Heart left ventricle (tissue), 16 donors: ENCODE measurements around the gene SNX25. TPM values are rescaled to one million over a fixed set of nuclear protein-coding genes. Genes with fewer than 3 reads are reported as not detected.
A peak's percentile ranks its signal among the peaks of the same experiment; 100 is the strongest.

Experiments
- ATAC-seq, 4 donors: fragments of 200-7000 bp; cut with Tn5 transposase; one replicate each; pipeline ENCODE4 v1.9.1; 2020 to 2022; ENCODE audit warnings: moderate library complexity in 4 of 4, mild to moderate bottlenecking in 3 of 4, moderate number of reproducible peaks in 1 of 4
- DNase-seq, 5 donors: peaks; one replicate each; pipeline ENCODE4 v3.0.0-alpha.2; 2020
- H3K27ac ChIP-seq, 12 donors: fragments of 200-600 bp; sonication (generic) in 4 of 12; one replicate each; pipeline versions ENCODE4 v1.5.0 to v1.8.0; 2016 to 2022; ENCODE audit warnings: mild to moderate bottlenecking in 2 of 12
- H3K27me3 ChIP-seq, 9 donors: fragments of 200-600 bp; sonication (generic) in 2 of 9; one replicate each; pipeline versions ENCODE4 v1.5.1 to v1.8.0; 2016 to 2022; ENCODE audit warnings: mild to moderate bottlenecking in 3 of 9
- H3K36me3 ChIP-seq, 9 donors: fragments of 200-600 bp; sonication (generic) in 2 of 9; one replicate each; pipeline versions ENCODE4 v1.5.0 to v1.8.0; 2018 to 2022; ENCODE audit warnings: mild to moderate bottlenecking in 2 of 9
- H3K4me1 ChIP-seq, 12 donors: fragments of 200-600 bp; sonication (generic) in 4 of 12; one replicate each; pipeline versions ENCODE4 v1.5.0 to v1.8.0; 2016 to 2022; ENCODE audit warnings: mild to moderate bottlenecking in 3 of 12
- H3K4me3 ChIP-seq, 12 donors: fragments of 200-600 bp; sonication (generic) in 4 of 12; one replicate each; pipeline versions ENCODE4 v1.5.0 to v1.8.0; 2017 to 2022; ENCODE audit warnings: mild to moderate bottlenecking in 9 of 12, moderate library complexity in 4 of 12
- H3K9me3 ChIP-seq, 12 donors: fragments of 200-600 bp; sonication (generic) in 4 of 12; one replicate each; pipeline versions ENCODE4 v1.5.0 to v1.8.0; 2016 to 2022; ENCODE audit warnings: mild to moderate bottlenecking in 1 of 12
- POLR2A ChIP-seq, 2 donors: fragments of 450-650 bp; IDR thresholded peaks; one replicate each; pipeline ENCODE4 v1.6.1; 2017; ENCODE audit warnings: antibody characterized with exemption in 2 of 2, mild to moderate bottlenecking in 2 of 2, moderate library complexity in 2 of 2
- WGBS, 4 donors: extraction: QIAGEN DNeasy Blood & Tissue Kit in 2 of 4; methylation state at CpG; one replicate each; pipeline versions ENCODE4 v1.1.5 to v1.1.7; 2013 to 2018; 5-methylcytosine and 5-hydroxymethylcytosine counted together
- intact Hi-C, 10 donors: fragments of 100-400 bp; cut with DNase I; formaldehyde crosslinking; loops; one replicate each; pipeline versions ENCODE4 v1.11.1 to v1.14.2; 2022
- polyA plus RNA-seq, 2 donors: library from polyadenylated mRNA; stranded (reverse); fragments of 200-250 nt; gene quantifications; one replicate each; pipeline ENCODE4 v1.2.3, GENCODE V29; 2013
- total RNA-seq, 9 donors: library from RNA; depleted of rRNA in 2 of 9; stranded (reverse); fragments of >200 nt in 2 of 9; fragmentation: NEBNext Ultra II Directional in 3 of 9; extraction: Animal tissue kit (Norgen Biotek cat#: 25700) in 3 of 9; gene quantifications; one replicate each; pipeline versions ENCODE4 v1.1.0 to v1.2.4, GENCODE V29; 2016 to 2023
- TF ChIP-seq, protein P1 (sequence below), 12 donors: fragments of 200-600 bp; sonication (generic) in 4 of 12; IDR thresholded peaks; one replicate each; pipeline versions ENCODE4 v1.5.0 to v1.8.0; 2018 to 2022; ENCODE audit warnings: antibody characterized with exemption in 12 of 12, mild to moderate bottlenecking in 5 of 12
- donor health status: ischemic (EF 13 %, LVEDD 7.1; RV severe dilation, severe dysfunction).
- donor health status: healthy with polysubstance abuse.
- donor health status: DM: no; HTN: yes; CAD: no.
- donor health status: DM: no; HTN: no; CAD: no.
- donor health status: ischemic (EF 25% LVEDD 6.9; RV normal size, moderate dysfunction).
- donor health status: ischemic (EF 25% LVEDD 5.7; RV mildly dilated, moderate dysfunction).
- donor health status: healthy.
- donor health status: DM: yes; HTN: yes; CAD: no.
- donor health status: ischemic (EF 35%, LVEDD 5.7; RV mildly dilated, moderate dysfunction).
- donor health status: nonischemic (EF 11% LVEDD 7.7; RV severe dilation, severe dysfunction).
- donor health status: DM: yes; HTN: yes; CAD: no.
- donor health status: PGD.
- donor health status: ischemic (EF 29% LVEDD 5.4; RV normal size, mild dysfunction).
- donor health status: nonischemic (EF 23%, LVEDD 6.1; RV moderate dilation, normal function).

The SNX25 gene
- total and polyA plus RNA-seq, 11 donors, result 3.1 to 12.4 (median 10.1) TPM

DNA sequence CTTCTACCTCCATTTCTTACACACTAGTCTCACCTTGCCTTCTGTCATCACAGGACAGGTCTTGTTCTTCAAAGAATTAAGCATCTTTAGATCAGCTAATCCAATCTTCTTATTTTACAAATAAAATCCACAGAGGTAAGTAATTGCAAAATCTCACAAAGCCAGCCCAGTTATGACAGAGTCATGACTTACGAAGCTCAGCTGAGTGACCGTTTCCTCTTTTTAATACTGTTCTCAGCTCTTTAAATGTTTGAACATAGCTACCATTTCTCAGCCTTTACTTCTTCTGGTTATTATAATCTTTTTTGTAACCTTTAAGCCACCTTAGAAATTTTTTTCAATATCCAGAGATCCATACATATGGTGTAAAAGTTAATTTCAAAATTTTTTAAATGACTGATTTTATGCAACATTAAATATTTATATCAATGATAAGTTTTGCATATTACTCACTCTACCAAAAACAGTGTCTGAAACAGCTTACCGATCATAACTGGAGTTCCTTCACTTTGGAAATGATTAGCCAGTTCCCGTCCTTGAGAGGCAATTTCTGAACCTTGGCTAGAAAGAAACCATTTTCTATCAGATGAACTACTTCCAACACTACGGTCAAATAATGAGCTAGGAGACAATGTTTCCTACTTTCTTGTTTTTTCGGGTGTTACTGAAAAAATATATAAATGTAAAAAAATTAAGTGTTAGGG lies 196.1 kb downstream of the SNX25 start:
- H3K4me1 ChIP-seq, result no peaks in the 10 kb centered on the region
- H3K4me3 ChIP-seq, result no peak overlapping the region
- 93 to 95% (median 94%) methylated on average over 6 of the region's 6 CpGs for WGBS, 4 donors
- peak overlapping the region in 1 of 12 donors; percentile 69 for H3K27ac ChIP-seq
- ATAC-seq, result no peak
- intact Hi-C loops, result no loop called here
- TF ChIP-seq, protein P1, sequence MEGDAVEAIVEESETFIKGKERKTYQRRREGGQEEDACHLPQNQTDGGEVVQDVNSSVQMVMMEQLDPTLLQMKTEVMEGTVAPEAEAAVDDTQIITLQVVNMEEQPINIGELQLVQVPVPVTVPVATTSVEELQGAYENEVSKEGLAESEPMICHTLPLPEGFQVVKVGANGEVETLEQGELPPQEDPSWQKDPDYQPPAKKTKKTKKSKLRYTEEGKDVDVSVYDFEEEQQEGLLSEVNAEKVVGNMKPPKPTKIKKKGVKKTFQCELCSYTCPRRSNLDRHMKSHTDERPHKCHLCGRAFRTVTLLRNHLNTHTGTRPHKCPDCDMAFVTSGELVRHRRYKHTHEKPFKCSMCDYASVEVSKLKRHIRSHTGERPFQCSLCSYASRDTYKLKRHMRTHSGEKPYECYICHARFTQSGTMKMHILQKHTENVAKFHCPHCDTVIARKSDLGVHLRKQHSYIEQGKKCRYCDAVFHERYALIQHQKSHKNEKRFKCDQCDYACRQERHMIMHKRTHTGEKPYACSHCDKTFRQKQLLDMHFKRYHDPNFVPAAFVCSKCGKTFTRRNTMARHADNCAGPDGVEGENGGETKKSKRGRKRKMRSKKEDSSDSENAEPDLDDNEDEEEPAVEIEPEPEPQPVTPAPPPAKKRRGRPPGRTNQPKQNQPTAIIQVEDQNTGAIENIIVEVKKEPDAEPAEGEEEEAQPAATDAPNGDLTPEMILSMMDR (IDR thresholded peaks at IDR 0.05), result no peak
- TF ChIP-seq POLR2A (IDR thresholded peaks at IDR 0.05), result no peak
- peaks cover 0 to 100% (median 88%) of the 10 kb centered on the region in 9 donors for H3K36me3 ChIP-seq
- DNase-seq, result no peak
- H3K9me3 ChIP-seq, result peaks cover 0 to 6% (median 0%) of the 10 kb centered on the region in 12 donors
- H3K27me3 ChIP-seq, result no peaks in the 10 kb centered on the region

- ATAC-seq, result no peak
- Histone ChIP-seq H3K27me3 (no peaks in the 10 kb centered on the region), H3K4me3 (no peak overlapping the region), H3K27ac (no peak overlapping the region), H3K9me3 (peaks cover 0 to 6% (median 0%) of the 10 kb centered on the region in 12 donors), H3K36me3 (peaks cover 0 to 93% (median 73%) of the 10 kb centered on the region in 9 donors), H3K4me1 (peaks cover 0 to 4% (median 0%) of the 10 kb centered on the region in 12 donors)
- intact Hi-C loops, result no loop called here
- TF ChIP-seq POLR2A (IDR thresholded peaks at IDR 0.05), result no peak
- TF ChIP-seq, protein P1 (IDR thresholded peaks at IDR 0.05), result no peak
- DNase-seq, result no peak
- 92 to 100% (median 96%) methylated on average over 2 of the region's 2 CpGs for WGBS, 4 donors
Measured at GRCh38 chr4:185408432-185408831, 199.0 kb downstream of the SNX25 start.

GRCh38 chr4:185411849-185412248 lies 202.5 kb downstream of the SNX25 start:
- no peak for DNase-seq
- Histone ChIP-seq H3K36me3 (peaks cover 0 to 93% (median 70%) of the 10 kb centered on the region in 9 donors), H3K4me1 (peaks cover 0 to 9% (median 0%) of the 10 kb centered on the region in 12 donors), H3K9me3 (peaks cover 0 to 6% (median 0%) of the 10 kb centered on the region in 12 donors), H3K4me3 (no peak overlapping the region), H3K27me3 (no peaks in the 10 kb centered on the region), H3K27ac (peak overlapping the region in 1 of 12 donors; percentile 34)
- TF ChIP-seq POLR2A (IDR thresholded peaks at IDR 0.05), result no peak
- TF ChIP-seq, protein P1 (IDR thresholded peaks at IDR 0.05), result no peak
- 76 to 84% (median 82%) methylated on average over 5 of the region's 5 CpGs for WGBS, 4 donors
- intact Hi-C loops, result no loop called here
- peak in 2 of 4 donors; percentile 34 to 42 for ATAC-seq

- Histone ChIP-seq H3K9me3 (peaks cover 0 to 6% (median 0%) of the 10 kb centered on the region in 12 donors), H3K27ac (peak overlapping the region in 1 of 12 donors; percentile 34), H3K4me1 (peaks cover 0 to 9% (median 0%) of the 10 kb centered on the region in 12 donors), H3K4me3 (no peak overlapping the region), H3K36me3 (peaks cover 0 to 93% (median 73%) of the 10 kb centered on the region in 9 donors), H3K27me3 (no peaks in the 10 kb centered on the region)
- DNase-seq (no peak), ATAC-seq (peak in 1 of 4 donors; percentile 29)
- TF ChIP-seq, protein P1 (IDR thresholded peaks at IDR 0.05), result no peak
- intact Hi-C loops, result no loop called here
- WGBS, 4 donors, result 81 to 88% (median 86%) methylated on average over 5 of the region's 5 CpGs
Measured at GRCh38 chr4:185412412-185412811, 203.0 kb downstream of the SNX25 start.

Other genes starting within 250 kb of the SNX25 start
- not detected for gene HELT, start 191.1 kb upstream of the SNX25 start, total RNA-seq
- gene HELT, start 191.1 kb upstream of the SNX25 start, polyA plus RNA-seq, result not detected
- 1,000 to 10,000 TPM in 8 of 9 donors, 100 to 1,000 TPM in 1; 878 to 2,214 (median 1,547) TPM for gene SLC25A4, start 66.3 kb upstream of the SNX25 start, total RNA-seq
- 1,000 to 10,000 TPM in 1 of 2 donors, 100 to 1,000 TPM in 1; 935 to 1,170 TPM for gene SLC25A4, start 66.3 kb upstream of the SNX25 start, polyA plus RNA-seq
- 10 to 100 TPM in 8 of 9 donors, 1 to 10 TPM in 1; 9.7 to 22.7 (median 14.5) TPM for gene CFAP97, start 5.6 kb upstream of the SNX25 start, total RNA-seq
- 1 to 10 TPM; 2.0 to 7.5 TPM for gene CFAP97, start 5.6 kb upstream of the SNX25 start, polyA plus RNA-seq
- 1 to 10 TPM in 8 of 9 donors, under 1 TPM in 1; 0.80 to 3.5 (median 1.3) TPM for gene LRP2BP, start 186.3 kb downstream of the SNX25 start, total RNA-seq
- 1 to 10 TPM in 1 of 2 donors, under 1 TPM in 1; 0.62 to 1.2 TPM for gene LRP2BP, start 186.3 kb downstream of the SNX25 start, polyA plus RNA-seq
- gene ANKRD37, start 187.2 kb downstream of the SNX25 start, total RNA-seq, result 10 to 100 TPM in 7 of 9 donors, 1 to 10 TPM in 2; 8.4 to 21.3 (median 12.2) TPM
- gene ANKRD37, start 187.2 kb downstream of the SNX25 start, polyA plus RNA-seq, result 10 to 100 TPM; 11.8 to 30.6 TPM
- gene UFSP2, start 216.4 kb downstream of the SNX25 start, total RNA-seq, result 10 to 100 TPM; 25.2 to 52.4 (median 35.1) TPM
- gene UFSP2, start 216.4 kb downstream of the SNX25 start, polyA plus RNA-seq, result 10 to 100 TPM; 17.7 to 35.0 TPM